HG02759 (cell line): ENCODE measurements around the gene RPS5.

Source experiments
- ATAC-seq: cut with Tn5 transposase; IDR thresholded peaks from one replicate; pipeline ENCODE4 v1.9.1; 2021; ENCODE audit warnings: mild to moderate bottlenecking, moderate library complexity; ENCODE audit not compliant: unreplicated experiment

Gene RPS5

DNA sequence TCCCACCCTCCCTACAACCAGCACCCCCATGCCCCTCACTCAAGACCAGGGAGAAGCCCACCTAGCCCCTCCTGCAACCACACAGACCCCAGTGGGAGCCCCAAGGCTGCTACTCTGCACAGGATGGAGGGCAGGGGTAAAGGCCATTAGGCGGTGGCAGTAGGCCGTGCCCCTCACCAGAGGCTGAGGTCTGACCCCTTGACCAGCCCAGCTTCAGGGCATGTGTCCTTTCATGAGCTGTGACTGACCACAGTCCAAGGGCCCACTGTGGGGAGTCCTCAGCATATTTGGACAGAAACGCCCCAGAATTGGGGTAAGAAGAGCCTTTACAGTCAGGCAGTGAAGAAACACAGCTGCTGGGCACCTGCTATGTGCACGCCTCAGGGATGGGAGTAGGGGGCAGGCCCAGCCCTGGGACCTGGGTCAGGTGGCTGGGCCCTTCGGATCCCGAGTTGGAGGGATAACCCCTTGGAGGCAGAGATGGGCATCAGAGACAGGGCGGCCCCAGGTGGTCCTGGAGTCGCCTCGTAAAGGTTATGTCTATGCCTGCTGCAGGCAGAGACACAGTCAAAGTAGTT is 1.7 kb upstream of the RPS5 start:
- no peak for ATAC-seq

DNA sequence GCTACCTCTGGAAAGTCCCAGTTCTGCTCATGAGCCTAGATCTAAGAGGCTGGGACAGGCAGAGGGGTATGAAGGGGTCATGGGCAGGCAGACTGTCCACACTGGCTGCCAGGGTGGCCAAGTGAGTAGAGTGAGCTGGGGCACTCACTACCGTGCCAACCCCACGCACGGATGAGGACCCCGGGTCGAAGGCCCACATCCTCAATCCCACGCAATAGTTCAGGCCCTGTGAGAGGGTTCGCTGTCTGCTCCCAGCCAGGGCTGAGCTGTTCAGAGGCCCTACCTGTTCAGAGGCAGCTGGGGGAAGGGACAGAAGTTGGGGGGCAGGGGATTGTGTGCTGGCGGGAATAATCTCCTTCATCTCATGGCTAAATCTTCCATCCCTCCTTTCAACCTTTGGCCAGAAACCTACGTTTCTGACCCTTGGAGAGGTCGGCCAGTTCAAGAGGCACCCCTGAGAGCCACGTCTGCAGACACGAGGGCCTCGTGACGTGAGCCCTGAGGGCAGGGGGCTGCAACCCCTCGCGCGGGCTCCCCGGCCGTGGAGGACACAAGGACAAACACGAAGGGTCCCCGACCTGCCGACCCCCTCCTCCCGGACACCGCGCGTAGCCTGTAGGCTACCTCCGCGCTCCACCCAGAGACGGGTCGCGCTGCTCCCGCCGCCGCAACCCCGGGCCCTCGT is 1.0 kb upstream of the RPS5 start:
- no peak for ATAC-seq

DNA sequence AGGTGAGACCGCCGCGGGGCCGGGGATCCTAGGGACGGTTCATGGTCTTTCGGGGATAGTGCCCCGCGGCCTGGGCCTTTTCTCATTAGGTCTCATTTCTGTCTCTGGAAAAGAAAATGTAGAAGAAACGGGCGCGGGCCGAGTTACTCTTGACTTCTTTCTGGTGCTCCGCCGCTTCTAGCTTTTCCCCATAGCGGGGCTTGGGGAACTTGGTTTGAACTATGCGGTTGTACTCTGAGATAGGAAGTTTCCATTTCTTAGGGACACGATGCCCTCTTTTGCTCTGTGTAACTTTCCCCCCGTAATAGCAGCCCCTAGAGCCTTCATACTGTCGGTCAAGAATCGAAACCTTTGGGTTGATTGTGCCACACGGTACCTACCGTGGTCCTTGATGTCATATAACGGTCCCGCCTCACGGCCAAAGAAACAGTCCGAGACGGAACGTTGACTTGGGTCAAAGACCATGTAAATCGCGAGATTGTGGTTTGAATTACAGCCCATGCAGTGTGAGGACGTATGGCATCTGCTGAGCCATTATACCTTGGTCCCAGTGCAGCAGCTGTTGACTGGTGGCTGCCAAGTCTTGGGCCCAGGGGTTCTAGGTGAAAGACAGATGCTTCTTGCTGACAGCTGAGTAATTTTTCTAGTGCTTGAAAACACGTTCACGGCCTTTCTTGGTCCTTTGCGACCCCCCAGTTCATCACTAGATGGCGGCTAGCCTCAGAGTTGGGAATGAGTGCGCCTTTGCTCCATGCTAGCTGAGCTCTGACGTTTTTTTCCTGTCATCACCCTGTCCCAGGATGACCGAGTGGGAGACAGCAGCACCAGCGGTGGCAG is 487 bp downstream of the RPS5 start:
- no peak for ATAC-seq

DNA sequence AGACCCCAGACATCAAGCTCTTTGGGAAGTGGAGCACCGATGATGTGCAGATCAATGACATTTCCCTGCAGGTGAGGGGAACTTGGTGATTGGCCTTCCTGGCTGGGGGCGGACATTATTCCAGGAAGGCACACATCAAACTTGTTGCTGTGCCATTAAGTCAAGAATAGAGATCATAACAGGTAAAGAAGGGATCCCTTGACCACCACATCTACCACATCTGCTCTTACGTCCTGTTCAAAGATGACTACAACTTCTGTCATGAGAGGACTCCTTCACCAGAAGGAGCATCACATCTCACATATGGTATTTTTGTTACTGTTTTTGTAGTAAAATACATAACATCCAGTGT is 1.1 kb downstream of the RPS5 start:
- no peak for ATAC-seq

DNA sequence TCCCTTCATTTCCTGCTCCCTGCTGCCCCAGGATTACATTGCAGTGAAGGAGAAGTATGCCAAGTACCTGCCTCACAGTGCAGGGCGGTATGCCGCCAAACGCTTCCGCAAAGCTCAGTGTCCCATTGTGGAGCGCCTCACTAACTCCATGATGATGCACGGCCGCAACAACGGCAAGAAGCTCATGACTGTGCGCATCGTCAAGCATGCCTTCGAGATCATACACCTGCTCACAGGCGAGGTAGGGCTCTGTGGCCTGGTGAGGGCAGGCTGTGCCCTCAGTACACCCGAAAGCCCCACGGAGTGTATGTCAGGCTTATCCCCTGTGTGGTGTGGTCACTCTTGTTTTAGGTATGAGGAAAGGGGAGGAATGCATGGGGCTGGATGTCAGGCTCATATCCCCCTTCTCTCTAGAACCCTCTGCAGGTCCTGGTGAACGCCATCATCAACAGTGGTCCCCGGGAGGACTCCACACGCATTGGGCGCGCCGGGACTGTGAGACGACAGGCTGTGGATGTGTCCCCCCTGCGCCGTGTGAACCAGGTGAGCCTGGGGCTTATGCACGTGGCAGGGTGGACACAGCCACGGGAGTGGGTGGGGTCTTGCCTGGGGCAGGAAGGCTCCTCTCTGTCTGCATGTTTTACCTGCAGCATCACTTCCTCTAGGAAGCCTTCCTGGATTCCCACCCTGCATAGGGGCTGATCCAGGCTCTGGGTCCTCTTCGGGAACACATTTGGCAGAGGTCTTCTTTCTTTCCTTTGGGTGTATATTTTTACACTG is 6.1 kb downstream of the RPS5 start:
- no peak for ATAC-seq

DNA sequence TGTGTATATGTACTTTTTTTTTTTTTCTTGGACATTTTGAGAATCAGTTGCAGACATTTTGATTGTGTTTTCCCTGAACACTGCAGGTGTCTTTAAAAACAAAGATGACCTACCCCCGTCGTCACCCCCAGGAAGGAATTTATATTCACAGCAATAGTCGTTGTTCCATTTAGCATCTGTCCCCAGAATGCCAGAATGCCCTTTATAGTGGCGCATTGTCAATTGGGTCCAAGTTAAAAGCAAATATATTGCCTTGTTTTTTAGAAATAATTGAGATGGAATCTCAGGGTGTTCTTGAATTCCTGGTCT is 6.6 kb downstream of the RPS5 start:
- no peak for ATAC-seq

DNA sequence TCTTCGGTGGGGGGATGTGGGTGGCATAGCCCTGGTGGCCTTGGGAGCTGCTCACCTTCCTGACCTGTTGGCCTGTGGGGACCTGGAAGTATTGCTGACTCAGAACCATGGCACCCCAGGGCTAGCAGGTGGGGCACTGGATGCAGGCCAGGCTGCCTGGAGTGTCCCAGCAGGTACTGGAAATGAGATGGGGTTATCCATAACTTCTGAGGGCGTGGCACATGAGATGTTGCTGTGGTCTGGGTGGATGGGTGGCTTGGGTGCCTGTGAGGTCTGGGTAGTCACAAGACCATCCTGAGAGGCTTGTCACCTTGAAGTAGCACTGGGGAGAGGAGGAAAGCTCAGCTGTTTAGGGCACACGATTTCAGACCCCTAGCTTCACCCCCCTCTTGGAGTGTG is 7.8 kb downstream of the RPS5 start:
- no peak for ATAC-seq

DNA sequence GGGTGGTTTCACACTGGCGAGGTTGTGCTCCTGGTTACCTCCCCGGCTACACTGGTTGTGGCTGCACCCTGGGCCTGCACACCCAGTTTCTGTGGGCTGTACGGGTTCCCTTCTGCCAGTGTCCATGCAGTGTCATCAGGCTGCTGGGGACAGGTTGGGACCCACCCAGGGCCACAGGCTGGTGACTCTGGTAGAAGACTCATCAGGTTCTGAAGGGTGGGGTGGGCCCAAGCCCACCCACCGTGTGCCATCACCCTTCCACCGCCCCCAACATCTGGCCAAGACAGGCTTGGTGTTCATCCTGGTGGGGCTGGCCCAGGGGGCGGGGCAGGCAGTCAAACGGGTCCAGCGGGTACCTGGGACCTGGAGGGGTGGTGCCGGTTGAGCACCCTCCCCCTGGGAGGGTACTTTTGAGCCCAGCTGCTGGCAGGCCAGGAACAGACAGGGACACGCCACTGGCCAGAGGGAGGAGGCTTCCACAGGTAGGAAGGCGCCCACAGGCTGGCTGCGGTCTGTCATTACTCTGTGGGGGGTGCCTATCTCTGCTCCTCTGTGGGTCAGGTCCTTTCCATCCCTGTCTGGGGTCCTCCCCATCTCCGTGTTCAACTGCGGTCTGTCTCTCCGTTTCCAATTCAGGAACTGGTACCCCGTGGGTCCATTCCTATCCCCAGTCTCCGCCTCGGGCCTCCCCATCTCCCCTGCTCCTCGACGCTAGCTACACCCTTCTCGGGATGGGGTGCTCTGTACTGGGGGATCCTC is 8.3 kb downstream of the RPS5 start, which contains the start of gene RNF225:
Gene RNF225 (plus strand): TSS at position 437 of the 759 bp plus-strand sequence. CDS start 434 bp downstream, outside the sequence.
- ATAC-seq = no peak

DNA sequence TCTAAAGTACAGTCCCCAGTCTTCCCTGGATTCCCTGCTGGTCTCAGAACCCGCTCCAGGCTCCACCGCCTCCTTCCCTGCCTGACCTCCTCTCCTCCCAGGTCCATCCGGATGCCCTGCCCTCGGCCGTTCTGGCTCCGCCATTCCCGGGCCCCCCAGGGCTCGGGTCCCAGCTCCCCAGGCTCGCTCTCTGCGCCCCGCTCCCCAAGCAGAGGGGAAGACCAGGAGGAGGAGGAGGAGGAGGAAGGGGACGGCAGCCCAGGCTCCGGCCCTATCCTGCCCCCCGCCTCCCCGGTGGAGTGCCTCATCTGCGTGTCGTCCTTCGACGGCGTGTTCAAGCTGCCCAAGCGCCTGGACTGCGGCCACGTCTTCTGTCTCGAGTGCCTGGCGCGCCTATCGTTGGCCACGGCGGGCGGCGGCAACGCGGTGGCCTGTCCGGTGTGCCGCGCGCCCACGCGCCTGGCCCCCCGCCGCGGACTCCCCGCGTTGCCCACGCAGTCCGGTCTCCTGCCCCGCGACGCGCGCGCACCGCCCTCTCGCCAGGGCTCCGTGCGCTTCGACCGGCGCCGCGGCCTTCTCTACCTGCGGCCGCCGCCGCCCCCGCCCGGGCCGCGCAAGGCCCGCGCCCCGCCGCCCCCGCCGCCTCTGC is 9.0 kb downstream of the RPS5 start:
- ATAC-seq = no peak

DNA sequence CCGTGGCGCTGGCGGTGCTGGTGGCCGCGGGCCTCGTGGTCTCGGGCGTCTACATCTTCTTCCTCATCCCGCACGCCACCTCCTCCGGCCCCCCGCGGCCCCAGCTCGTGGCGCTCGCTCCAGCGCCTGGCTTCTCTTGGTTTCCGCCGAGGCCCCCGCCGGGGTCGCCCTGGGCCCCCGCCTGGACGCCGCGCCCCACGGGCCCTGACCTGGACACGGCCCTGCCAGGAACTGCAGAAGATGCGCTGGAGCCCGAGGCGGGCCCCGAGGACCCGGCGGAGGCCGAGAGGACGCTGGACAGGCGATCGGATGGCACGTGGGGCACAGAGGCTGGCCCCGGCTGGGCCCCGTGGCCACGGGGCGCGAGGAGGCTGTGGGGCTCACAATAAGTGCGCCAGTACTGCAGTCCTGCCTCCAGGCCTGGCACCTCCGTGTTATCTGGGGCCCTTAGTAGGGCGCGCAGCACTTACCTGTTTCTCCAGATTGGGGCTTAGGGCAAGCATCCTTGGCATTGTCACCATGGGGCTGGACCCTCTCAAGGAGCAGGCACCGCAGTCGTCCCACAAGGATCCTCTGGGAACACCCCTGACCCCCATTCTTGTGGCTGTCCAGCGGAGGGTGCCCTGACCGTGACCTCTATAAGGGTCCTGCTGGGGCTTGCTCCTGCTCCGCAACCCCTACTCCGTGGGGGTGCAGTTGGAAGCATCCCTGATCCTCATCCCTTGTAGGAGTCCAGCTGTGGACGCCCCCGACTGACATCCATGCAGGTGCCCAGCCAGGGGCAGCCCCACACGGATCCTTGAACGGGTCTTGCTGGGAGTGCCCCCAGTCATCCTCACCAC is 9.8 kb downstream of the RPS5 start:
- ATAC-seq = no peak

DNA sequence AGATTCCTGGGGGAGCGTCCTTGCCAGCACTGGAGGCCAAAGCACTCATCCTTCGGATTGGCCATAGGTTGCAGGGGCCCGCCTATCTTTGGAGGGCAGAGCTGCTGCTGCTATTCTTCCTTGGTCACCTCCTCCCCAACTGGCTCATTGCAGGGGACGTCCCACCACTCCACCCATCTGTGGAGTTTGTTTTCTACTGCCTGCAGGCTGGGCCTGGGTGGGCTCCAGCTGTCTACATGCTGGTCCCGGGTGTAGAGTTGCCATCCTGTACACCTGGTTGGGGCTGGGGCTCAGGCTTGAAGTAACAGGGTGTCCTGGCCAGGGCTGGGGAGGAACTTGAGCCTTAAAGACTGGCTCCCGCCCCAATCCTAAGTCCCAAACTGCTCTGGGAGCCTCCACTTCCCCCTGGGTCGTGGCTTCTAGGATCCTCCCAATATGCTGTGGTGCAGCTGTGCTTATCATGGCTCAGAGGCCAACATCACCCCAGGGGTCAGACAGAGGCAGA is 10.5 kb downstream of the RPS5 start:
- ATAC-seq = no peak

DNA sequence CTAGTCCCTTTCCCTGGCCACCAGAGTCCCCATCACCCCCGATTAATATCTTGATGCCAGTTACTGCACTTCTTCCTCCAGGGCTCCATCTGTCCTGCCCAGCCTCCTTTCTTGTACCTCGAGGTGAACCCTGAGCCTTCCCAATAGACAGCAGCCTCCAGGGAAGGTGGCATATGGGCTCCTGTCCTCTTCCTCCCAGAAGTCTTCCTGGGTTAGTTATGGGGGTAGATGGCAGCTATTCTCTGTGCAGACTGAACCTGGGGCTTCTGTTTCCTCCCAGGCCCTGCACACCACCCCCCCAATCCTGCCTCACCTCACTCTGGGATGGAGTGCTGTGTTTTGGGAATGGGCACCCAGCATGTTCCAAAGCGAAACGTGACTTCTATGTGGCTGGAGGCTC is 11.0 kb downstream of the RPS5 start:
- ATAC-seq = no peak

DNA sequence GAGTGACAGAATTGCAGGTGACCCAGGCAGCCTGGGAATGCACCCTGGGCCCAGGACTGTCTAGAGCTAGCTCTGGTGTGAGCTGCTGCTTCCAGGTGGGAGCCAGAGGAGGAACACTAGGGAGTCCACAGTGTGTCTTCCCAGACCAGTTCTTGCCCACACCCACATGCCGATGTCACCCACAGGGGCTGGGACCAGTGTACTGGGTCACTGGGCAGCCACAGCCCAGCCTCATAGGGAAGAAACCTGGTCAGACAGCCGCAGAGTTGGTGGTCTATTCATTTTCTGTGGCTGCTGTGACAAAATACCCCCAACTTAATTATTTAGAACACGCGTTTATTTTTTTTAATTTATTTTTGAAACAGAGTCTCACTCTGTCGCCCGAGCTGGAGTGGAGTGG is 11.5 kb downstream of the RPS5 start:
- no peak for ATAC-seq

DNA sequence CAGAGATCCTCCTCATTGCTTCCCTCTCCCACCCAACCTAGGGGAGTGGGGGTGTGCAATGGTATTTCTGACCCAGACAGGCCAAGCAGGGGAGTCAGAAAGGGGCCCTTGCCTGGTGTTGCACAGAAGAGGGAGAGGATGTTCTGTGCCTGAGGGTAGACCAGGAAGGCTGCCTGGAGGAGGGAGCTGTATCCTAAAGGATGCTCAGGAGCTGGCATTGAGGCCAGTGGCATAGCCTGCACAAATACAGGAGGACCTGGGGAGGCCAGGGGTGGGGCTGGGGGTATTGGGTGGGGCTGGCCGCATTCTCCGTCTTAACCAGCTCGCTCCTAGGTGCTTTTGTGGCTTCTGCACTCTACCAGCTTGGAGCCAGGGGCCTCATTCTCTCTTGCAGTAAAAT is 12.8 kb downstream of the RPS5 start:
- ATAC-seq = no peak

DNA sequence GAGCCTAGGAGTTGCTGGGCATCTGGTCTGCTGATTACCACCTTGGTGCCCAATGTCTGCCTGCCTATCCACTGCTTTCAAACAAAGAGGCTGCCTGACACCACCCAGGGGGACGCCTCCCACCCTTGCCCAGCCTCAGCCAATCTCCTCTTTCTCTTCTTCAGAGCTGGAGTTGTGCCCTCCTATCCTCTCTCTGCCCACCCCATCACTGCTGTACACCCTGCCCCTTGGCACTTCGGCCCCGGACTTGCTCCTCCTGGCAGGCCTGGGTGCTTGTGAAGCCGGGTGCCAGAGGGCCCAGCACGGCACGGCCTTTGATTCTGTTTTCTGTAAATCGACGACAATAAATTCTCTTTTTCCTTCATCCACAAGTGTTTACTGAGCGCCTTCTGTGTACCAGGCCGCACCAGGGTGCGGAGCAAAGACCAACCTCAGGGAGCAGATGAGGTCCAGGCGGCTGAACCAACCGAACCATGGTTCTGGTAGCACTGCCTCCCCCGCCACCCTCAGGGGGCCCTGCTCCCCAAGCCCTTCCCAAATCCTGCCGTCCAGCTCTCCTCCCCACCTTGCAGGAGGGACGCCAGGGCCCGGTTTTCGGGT is 13.3 kb downstream of the RPS5 start:
- no peak for ATAC-seq

DNA sequence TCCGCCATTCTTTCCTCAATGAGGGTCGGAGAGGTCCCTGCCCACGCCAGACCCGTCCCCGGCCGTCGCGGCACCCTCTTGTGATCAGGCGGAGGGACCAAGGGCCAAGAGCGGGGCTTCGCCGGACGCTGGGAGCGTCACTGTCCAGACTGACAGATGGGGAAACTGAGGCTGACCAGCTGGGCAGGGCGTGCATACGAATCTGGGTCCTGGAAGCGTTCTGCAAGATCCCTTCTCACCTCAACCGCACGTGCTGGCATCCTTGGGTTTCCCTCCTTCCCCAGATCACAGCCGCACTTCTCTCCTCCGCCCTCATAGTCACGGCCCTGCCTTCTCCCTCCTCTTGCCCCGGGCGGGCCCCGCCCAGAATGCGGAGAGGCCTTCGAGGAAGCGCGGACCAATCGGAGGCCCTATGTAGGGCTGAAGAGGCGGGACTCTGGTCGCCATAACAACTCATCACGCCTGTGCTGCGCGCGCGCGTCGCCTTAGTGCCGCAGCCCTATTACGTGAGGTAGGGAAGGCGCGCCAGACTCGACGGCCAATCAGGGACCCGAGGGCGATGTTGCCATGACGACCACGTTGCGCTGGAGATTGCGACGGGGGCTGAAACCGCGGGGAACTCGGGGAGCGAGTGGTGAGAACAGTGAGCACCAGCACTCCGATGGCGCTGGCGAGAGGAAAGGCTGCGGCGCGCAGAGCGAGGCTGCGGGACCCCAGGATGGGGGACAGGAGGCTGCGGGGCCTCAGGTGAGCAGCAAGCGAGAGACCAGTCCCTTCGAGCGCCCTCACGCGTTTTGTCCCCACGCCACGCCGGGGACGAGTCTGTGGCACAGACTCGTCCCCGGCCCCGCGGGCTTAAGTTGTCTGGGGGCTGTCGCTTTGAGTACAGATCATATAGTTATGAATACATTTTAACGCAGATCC is 14.1 kb downstream of the RPS5 start:
- ATAC-seq = peak; percentile 100

DNA sequence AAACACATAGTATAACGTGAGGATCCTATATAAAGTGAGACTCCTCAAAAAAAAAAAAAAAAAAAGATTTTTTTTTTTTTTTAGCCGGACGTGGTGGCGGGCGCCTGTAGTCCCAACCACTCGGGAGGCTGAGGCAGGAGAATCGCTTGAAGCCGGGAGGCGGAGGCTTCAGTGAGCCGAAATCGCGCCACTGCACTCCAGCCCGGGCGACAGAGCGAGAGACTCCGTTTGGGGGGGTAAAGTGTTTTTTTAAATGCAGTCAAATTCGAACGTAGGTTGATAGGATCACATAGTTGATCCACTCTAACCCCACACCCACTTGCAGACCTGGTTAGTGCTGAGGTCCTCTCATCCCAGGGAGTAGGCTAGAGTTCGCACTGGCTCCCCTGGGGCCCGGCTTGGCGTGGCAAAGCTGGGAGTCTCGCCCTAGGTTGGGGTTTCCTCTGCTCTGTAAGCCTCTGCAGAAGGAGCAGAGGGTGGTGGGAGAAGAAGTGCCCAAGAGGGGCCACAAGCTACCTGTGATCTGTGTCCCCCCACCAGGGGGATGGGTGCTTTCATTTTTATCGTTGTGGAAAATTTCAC is 14.9 kb downstream of the RPS5 start:
- ATAC-seq = no peak
